Neuronal stem cell (in vitro differentiated cells): ENCODE measurements around the gene MAP3K19.

Experiments
- DNase-seq: peaks from one replicate; pipeline ENCODE4 v3.0.0-alpha.2; 2013; ENCODE audit warnings: low spot score
- H2AFZ ChIP-seq: one replicate; pipeline ENCODE4 v1.6.1; 2013; ENCODE audit warnings: mild to moderate bottlenecking, low read length, inconsistent platforms
- H2AK5ac ChIP-seq: 2 replicates; pipeline ENCODE4 v1.6.1; 2013; ENCODE audit warnings: low read depth, mild to moderate bottlenecking, inconsistent platforms, low read length, moderate library complexity, mixed read lengths
- H2BK120ac ChIP-seq: 2 replicates; pipeline ENCODE4 v1.6.1; 2013; ENCODE audit warnings: low read depth, mild to moderate bottlenecking, inconsistent platforms, low read length, moderate library complexity, mixed read lengths
- H2BK12ac ChIP-seq: one replicate; pipeline ENCODE4 v1.6.1; 2013; ENCODE audit warnings: low read length, inconsistent platforms
- H2BK15ac ChIP-seq: 2 replicates; pipeline ENCODE4 v1.6.1; 2013; ENCODE audit warnings: mild to moderate bottlenecking, low read length, inconsistent platforms, mixed read lengths
- H2BK5ac ChIP-seq: one replicate; pipeline ENCODE4 v1.6.1; 2013; ENCODE audit warnings: inconsistent platforms, mild to moderate bottlenecking, low read length, moderate library complexity
- H3K14ac ChIP-seq: one replicate; pipeline ENCODE4 v1.6.1; 2013; ENCODE audit warnings: low read length, inconsistent platforms
- H3K18ac ChIP-seq: 2 replicates; pipeline ENCODE4 v1.6.1; 2013; ENCODE audit warnings: low read length, inconsistent platforms
- H3K23ac ChIP-seq: 2 replicates; pipeline ENCODE4 v1.6.1; 2013; ENCODE audit warnings: low read depth, mild to moderate bottlenecking, mixed read lengths, low read length, inconsistent platforms; ENCODE audit not compliant: poor library complexity
- H3K27ac ChIP-seq: replicated peaks from 3 replicates; pipeline ENCODE4 v1.5.1; 2013; ENCODE audit warnings: low read length, inconsistent platforms
- H3K27me3 ChIP-seq, 3 experiments: 2 replicates each; pipeline ENCODE4 v1.6.1; 2013; ENCODE audit warnings: low read length in 3 of 3, mild to moderate bottlenecking in 2 of 3, inconsistent platforms in 1 of 3, low read depth in 1 of 3, mixed read lengths in 1 of 3, moderate library complexity in 1 of 3; ENCODE audit not compliant: control insufficient read depth in 3 of 3, insufficient read depth in 3 of 3
- H3K36me3 ChIP-seq, 2 donors: replicated peaks in 1 of 2; 2 replicates each; pipeline ENCODE4 v1.6.1; 2013; ENCODE audit warnings: low read length in 2 of 2; ENCODE audit not compliant: control insufficient read depth in 2 of 2, insufficient read depth in 2 of 2
- H3K4ac ChIP-seq: 2 replicates; pipeline ENCODE4 v1.6.1; 2013; ENCODE audit warnings: inconsistent platforms, mild to moderate bottlenecking, low read length, moderate library complexity
- H3K4me1 ChIP-seq, 2 donors: 1 replicate in 1 of 2; 2 replicates in 1 of 2; pipeline ENCODE4 v1.6.1; 2013; ENCODE audit warnings: low read length in 2 of 2, low read depth in 1 of 2; ENCODE audit not compliant: control insufficient read depth in 2 of 2, insufficient read depth in 1 of 2
- H3K4me2 ChIP-seq: one replicate; pipeline ENCODE4 v1.6.1; 2013; ENCODE audit warnings: mild to moderate bottlenecking, low read length, inconsistent platforms; ENCODE audit not compliant: insufficient read depth, poor library complexity, severe bottlenecking
- H3K4me3 ChIP-seq, 2 donors: 2 replicates each; pipeline ENCODE4 v1.5.1; 2013; ENCODE audit warnings: low read length in 2 of 2, mild to moderate bottlenecking in 2 of 2, inconsistent platforms in 1 of 2, moderate library complexity in 1 of 2
- H3K79me1 ChIP-seq: one replicate; pipeline ENCODE4 v1.6.1; 2013; ENCODE audit warnings: low read depth, mild to moderate bottlenecking, inconsistent platforms, low read length, moderate library complexity
- H3K9ac ChIP-seq: one replicate; pipeline ENCODE4 v1.6.1; 2013; ENCODE audit warnings: mild to moderate bottlenecking, low read depth, low read length, inconsistent platforms; ENCODE audit not compliant: poor library complexity
- H3K9me3 ChIP-seq, 2 donors: replicated peaks in 1 of 2; 2 replicates each; pipeline versions ENCODE3 to v1.6.1; 2013; ENCODE audit warnings: low read length in 2 of 2, mild to moderate bottlenecking in 2 of 2, inconsistent platforms in 1 of 2, low read depth in 1 of 2, mixed read lengths in 1 of 2, moderate library complexity in 1 of 2; ENCODE audit not compliant: control insufficient read depth in 2 of 2, insufficient read depth in 1 of 2
- H4K8ac ChIP-seq: one replicate; pipeline ENCODE4 v1.6.1; 2013; ENCODE audit warnings: low read depth, mild to moderate bottlenecking, inconsistent platforms, low read length, moderate library complexity
- H4K91ac ChIP-seq: one replicate; pipeline ENCODE4 v1.6.1; 2013; ENCODE audit warnings: low read length, low read depth, mild to moderate bottlenecking, inconsistent platforms; ENCODE audit not compliant: poor library complexity
- WGBS, 2 donors: extraction: QIAGEN DNeasy Blood & Tissue Kit; methylation state at CpG; one replicate each; pipeline ENCODE4 v1.1.7; 2013; ENCODE audit warnings: missing lambda C conversion rate in 2 of 2, mixed read lengths in 1 of 2; ENCODE audit not compliant: insufficient read length in 2 of 2, insufficient replicate concordance in 1 of 2; ENCODE audit errors: extremely low coverage in 2 of 2; 5-methylcytosine and 5-hydroxymethylcytosine counted together

Gene MAP3K19

DNA sequence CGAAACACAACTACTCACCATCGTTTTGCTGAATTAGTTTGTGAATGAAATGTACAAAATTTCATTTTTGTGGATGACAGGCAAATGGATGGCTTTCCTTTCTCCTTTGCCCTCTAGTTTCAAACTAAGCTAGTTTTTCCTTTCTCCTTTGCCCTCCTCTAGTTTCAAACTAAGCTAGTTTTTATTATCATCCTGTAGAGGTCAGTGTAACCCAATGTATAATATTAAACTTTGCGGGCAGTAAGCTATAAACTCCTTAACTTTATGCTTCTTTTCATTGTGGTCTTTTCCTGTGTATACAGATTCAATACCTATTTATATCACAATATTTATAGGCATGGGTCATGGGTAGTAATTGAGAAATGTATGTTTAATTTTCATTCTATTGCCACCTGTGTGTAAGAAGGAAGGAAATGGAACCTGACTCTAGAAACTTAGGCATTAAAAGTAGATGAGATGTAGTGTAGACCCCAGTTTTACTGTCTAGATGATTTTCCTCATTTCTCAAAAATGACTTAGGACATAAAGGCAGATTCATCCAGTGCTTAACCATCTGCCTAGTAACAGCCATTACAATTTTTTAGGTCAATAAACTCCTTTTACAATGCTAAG, 58.1 kb downstream of the MAP3K19 start:
- H3K27me3 ChIP-seq, result peaks cover 0 to 10% (median 0%) of the 10 kb centered on the region in 3 experiments
- no peak overlapping the region for H3K9ac ChIP-seq

DNA sequence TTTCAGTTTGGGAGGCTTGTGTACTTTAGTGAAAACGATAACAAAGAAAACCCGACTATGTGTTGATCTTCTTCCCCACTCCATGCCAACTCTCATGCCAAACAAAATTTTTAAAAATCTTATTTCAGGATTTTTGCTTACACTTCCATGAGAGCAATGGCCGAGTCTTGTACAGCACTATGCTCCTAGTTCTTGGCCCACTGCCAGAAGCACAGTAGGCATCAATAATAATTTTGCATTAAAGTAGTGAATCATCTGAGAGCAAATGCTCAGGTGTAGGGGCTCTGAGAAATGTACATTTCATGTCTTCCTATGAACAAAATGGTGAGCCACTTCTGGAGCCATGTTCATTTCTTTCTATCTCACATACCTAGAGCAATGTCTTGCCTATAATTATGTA, 62.2 kb downstream of the MAP3K19 start:
- Histone ChIP-seq H3K4ac (no peak overlapping the region), H3K27ac (no peak overlapping the region), H2AK5ac (no peak overlapping the region), H4K8ac (no peak overlapping the region), H2BK15ac (no peak overlapping the region), H3K36me3 (no peaks in the 10 kb centered on the region), H3K9me3 (no peaks in the 10 kb centered on the region), H2BK12ac (no peak overlapping the region), H2BK5ac (no peak overlapping the region), H3K4me2 (no peak overlapping the region), H3K14ac (no peak overlapping the region), H3K27me3 (peaks cover 0 to 13% (median 0%) of the 10 kb centered on the region in 3 experiments), H3K18ac (no peak overlapping the region), H3K23ac (no peak overlapping the region), H4K91ac (no peak overlapping the region), H2BK120ac (no peak overlapping the region), H3K4me1 (no peaks in the 10 kb centered on the region), H3K79me1 (no peaks in the 10 kb centered on the region), H3K4me3 (no peak overlapping the region), H3K9ac (no peak overlapping the region), H2AFZ (no peak overlapping the region)
- no CpG with 5 or more reads among the region's 3 CpGs for WGBS, 2 donors
- DNase-seq, result no peak

More for the DNA sequence above, 58.1 kb downstream of the MAP3K19 start:
- H3K36me3 ChIP-seq, result no peaks in the 10 kb centered on the region
- H3K79me1 ChIP-seq, result no peaks in the 10 kb centered on the region
- no peak overlapping the region for H3K23ac ChIP-seq
- no peak overlapping the region for H3K4ac ChIP-seq
- no peak overlapping the region for H4K8ac ChIP-seq
- no CpG with 5 or more reads among the region's 3 CpGs for WGBS, 2 donors
- no peak overlapping the region for H2AFZ ChIP-seq
- no peaks in the 10 kb centered on the region for H3K4me1 ChIP-seq
- no peak overlapping the region for H2BK12ac ChIP-seq
- no peaks in the 10 kb centered on the region for H3K9me3 ChIP-seq
- H2BK15ac ChIP-seq, result no peak overlapping the region
- DNase-seq, result no peak
- no peak overlapping the region for H2BK5ac ChIP-seq
- no peak overlapping the region for H3K4me3 ChIP-seq
- H3K4me2 ChIP-seq, result no peak overlapping the region
- H3K27ac ChIP-seq, result no peak overlapping the region
- H4K91ac ChIP-seq, result no peak overlapping the region
- no peak overlapping the region for H3K18ac ChIP-seq
- H2AK5ac ChIP-seq, result no peak overlapping the region
- no peak overlapping the region for H2BK120ac ChIP-seq
- no peak overlapping the region for H3K14ac ChIP-seq

DNA sequence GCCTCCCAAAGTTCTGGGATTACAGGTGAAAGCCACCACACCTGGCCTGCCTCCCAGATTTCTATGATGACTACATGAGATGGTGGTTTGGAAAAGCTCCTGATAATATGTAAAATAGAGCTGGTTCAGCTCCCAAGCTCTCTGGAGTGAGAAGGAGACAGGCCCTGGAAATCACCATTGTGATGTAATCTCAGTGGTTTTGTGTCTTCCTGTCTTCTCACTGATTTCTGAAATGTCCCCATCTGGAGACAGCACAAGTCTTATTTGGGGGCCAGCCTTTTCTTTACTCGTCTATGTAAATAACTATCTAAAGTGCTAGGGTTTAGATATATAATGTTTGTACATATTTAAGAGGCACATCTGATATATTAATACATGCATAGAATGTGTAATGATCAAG, 64.6 kb downstream of the MAP3K19 start:
- Histone ChIP-seq H3K79me1 (no peaks in the 10 kb centered on the region), H2BK12ac (no peak overlapping the region), H2BK5ac (no peak overlapping the region), H4K8ac (no peak overlapping the region), H2BK120ac (no peak overlapping the region), H2AK5ac (no peak overlapping the region), H3K36me3 (no peaks in the 10 kb centered on the region), H4K91ac (no peak overlapping the region), H3K9ac (no peak overlapping the region), H3K18ac (no peak overlapping the region), H3K4me2 (no peak overlapping the region), H3K4me1 (no peaks in the 10 kb centered on the region), H3K27me3 (peaks cover 0 to 13% (median 0%) of the 10 kb centered on the region in 3 experiments), H3K27ac (no peak overlapping the region), H3K14ac (no peak overlapping the region), H2BK15ac (no peak overlapping the region), H3K9me3 (no peaks in the 10 kb centered on the region), H3K4me3 (no peak overlapping the region), H2AFZ (no peak overlapping the region), H3K23ac (no peak overlapping the region), H3K4ac (no peak overlapping the region)
- WGBS, 2 donors, result no CpG with 5 or more reads among the region's 1 CpG
- no peak for DNase-seq

DNA sequence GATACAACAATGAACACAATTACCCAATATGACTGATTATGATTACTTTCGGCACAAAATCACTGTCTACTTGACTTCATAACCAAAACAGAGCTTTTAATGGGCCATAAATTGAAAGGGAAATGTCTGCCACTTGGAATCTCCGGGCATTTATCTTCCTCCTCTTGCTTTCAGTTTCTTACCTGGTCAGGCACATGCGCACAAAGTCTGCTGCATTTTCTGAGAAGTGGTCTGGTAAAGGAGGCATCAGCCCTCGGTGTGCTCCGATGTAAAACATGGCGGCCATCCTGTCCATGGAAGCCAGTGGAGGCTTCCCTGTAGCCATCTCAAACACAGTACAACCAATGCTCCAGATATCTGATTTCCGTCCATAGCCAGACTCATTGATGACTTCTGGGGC, 66.6 kb downstream of the MAP3K19 start:
- Histone ChIP-seq H3K4me2 (no peak overlapping the region), H3K27ac (no peak overlapping the region), H3K9me3 (peaks cover 0 to 1% of the 10 kb centered on the region in 2 donors), H3K14ac (no peak overlapping the region), H3K23ac (no peak overlapping the region), H3K18ac (no peak overlapping the region), H2BK120ac (no peak overlapping the region), H3K4me1 (no peaks in the 10 kb centered on the region), H2BK12ac (no peak overlapping the region), H3K79me1 (no peaks in the 10 kb centered on the region), H4K91ac (no peak overlapping the region), H2AFZ (no peak overlapping the region), H4K8ac (no peak overlapping the region), H2BK15ac (no peak overlapping the region), H3K36me3 (no peaks in the 10 kb centered on the region), H2BK5ac (no peak overlapping the region), H3K4ac (no peak overlapping the region), H3K9ac (no peak overlapping the region), H2AK5ac (no peak overlapping the region), H3K4me3 (no peak overlapping the region), H3K27me3 (peaks cover 0 to 3% (median 0%) of the 10 kb centered on the region in 3 experiments)
- WGBS, 2 donors, result no CpG with 5 or more reads among the region's 7 CpGs
- no peak for DNase-seq
